PC-3 (cell line): ENCODE data around the gene TP53BP1. TPM values are rescaled to one million over a fixed set of nuclear protein-coding genes. Genes with fewer than 3 reads are reported as not detected.

Experiments
- ATAC-seq: fragments of 200-7000 bp; cut with Tn5 transposase; 2 replicates; pipeline ENCODE4 v1.9.1; 2020; ENCODE audit warnings: mild to moderate bottlenecking, moderate library complexity
- BruUV-seq: library from RNA; stranded (reverse); fragments of 400-500 nt; replicated peaks from 2 replicates; lab custom pipeline; 2021; lab: Mats Ljungman, UMichigan
- CTCF ChIA-PET: fragments of 300-600 bp; sonication (Branson Sonifier 250); formaldehyde crosslinking; loops from one replicate; lab custom pipeline; 2022; ENCODE audit warnings: antibody characterized with exemption; lab: Charles Lee
- POLR2A ChIA-PET: fragments of 300-600 bp; sonication (Branson Sonifier 250); formaldehyde crosslinking; loops from one replicate; lab custom pipeline; 2022; ENCODE audit warnings: antibody characterized with exemption; ENCODE audit not compliant: unreplicated experiment; lab: Charles Lee
- DNase-seq: peaks from one replicate; pipeline ENCODE4 v3.0.0-alpha.2; 2015
- H2AFZ ChIP-seq: fragments of 300-600 bp; sonication (generic); 2 replicates; pipeline ENCODE4 v1.6.0; 2016; ENCODE audit warnings: antibody characterized with exemption, low read length
- H3F3A ChIP-seq: fragments of 300-600 bp; sonication (generic); one replicate; pipeline ENCODE4 v1.6.0; 2017; ENCODE audit warnings: antibody characterized with exemption, low read length, control low read depth, mild to moderate bottlenecking; ENCODE audit not compliant: unreplicated experiment
- H3K27ac ChIP-seq: fragments of 300-600 bp; sonication (generic); 2 replicates; pipeline ENCODE4 v1.5.1; 2016; ENCODE audit warnings: mild to moderate bottlenecking, low read length
- H3K27me3 ChIP-seq: fragments of 300-600 bp; sonication (generic); 2 replicates; pipeline ENCODE4 v1.6.1; 2016; ENCODE audit warnings: low read length, mixed read lengths
- H3K36me3 ChIP-seq: fragments of 300-600 bp; sonication (generic); 2 replicates; pipeline ENCODE4 v1.6.1; 2016; ENCODE audit warnings: low read depth, mixed run types, low read length, mixed read lengths
- H3K4me1 ChIP-seq: fragments of 300-600 bp; sonication (generic); 2 replicates; pipeline ENCODE4 v1.5.1; 2016; ENCODE audit warnings: low read length; ENCODE audit not compliant: insufficient read depth
- H3K4me2 ChIP-seq: fragments of 300-600 bp; sonication (generic); 2 replicates; pipeline ENCODE4 v1.6.0; 2016; ENCODE audit warnings: low read length
- H3K4me3 ChIP-seq: fragments of 300-600 bp; sonication (generic); 2 replicates; pipeline ENCODE4 v1.5.1; 2016; ENCODE audit warnings: mild to moderate bottlenecking, low read length, mixed read lengths
- H3K79me2 ChIP-seq: fragments of 300-600 bp; sonication (generic); 2 replicates; pipeline ENCODE4 v1.6.1; 2017; ENCODE audit warnings: low read length, mixed read lengths
- H3K9ac ChIP-seq: fragments of 300-600 bp; sonication (generic); 2 replicates; pipeline ENCODE4 v1.6.0; 2016; ENCODE audit warnings: mild to moderate bottlenecking, low read length
- H3K9me2 ChIP-seq: fragments of 300-600 bp; sonication (generic); replicated peaks from 2 replicates; pipeline ENCODE4 v1.6.1; 2016; ENCODE audit warnings: mixed run types, low read length, mixed read lengths
- H3K9me3 ChIP-seq: fragments of 300-600 bp; sonication (generic); 2 replicates; pipeline ENCODE4 v1.6.1; 2016; ENCODE audit warnings: low read length, mixed read lengths
- H4K20me1 ChIP-seq: fragments of 300-600 bp; sonication (generic); 2 replicates; pipeline ENCODE4 v1.6.1; 2016; ENCODE audit warnings: low read length, mixed read lengths
- CTCF ChIP-seq: fragments of 300-600 bp; sonication (generic); conservative IDR thresholded peaks from 2 replicates; pipeline ENCODE4 v1.5.1; 2017; ENCODE audit warnings: antibody characterized with exemption, low read depth, mild to moderate bottlenecking, low read length
- EZH2 ChIP-seq: fragments of 300-600 bp; sonication (generic); IDR thresholded peaks from one replicate; pipeline ENCODE4 v1.6.1; 2017; ENCODE audit warnings: antibody characterized with exemption, mild to moderate bottlenecking, low read length; ENCODE audit not compliant: unreplicated experiment
- EZH2phosphoT487 ChIP-seq: fragments of 300-600 bp; sonication (generic); IDR thresholded peaks from 2 replicates; pipeline ENCODE4 v1.6.1; 2018; ENCODE audit warnings: mild to moderate bottlenecking, antibody characterized with exemption, low read length, borderline replicate concordance
- intact Hi-C: fragments of 100-400 bp; cut with micrococcal nuclease; formaldehyde crosslinking; loops from 2 replicates; pipeline ENCODE4 v1.9.0; 2023
- total RNA-seq: library from RNA; depleted of rRNA; stranded (reverse); fragments of >200 nt; gene quantifications from 2 replicates; pipeline ENCODE4 v1.2.3, GENCODE V29; 2014

TP53BP1 gene
- total RNA-seq, 1 experiment from 2014 or later, result 55.7 TPM

- no peaks in the 10 kb centered on the region for H3F3A ChIP-seq
- H3K9ac ChIP-seq, result no peak overlapping the region
- no peaks in the 10 kb centered on the region for H3K9me2 ChIP-seq
- ATAC-seq (no peak), DNase-seq (no peak)
- no TSS peak for BruUV-seq
- no peaks in the 10 kb centered on the region for H3K27me3 ChIP-seq
- peaks cover 31% of the 10 kb centered on the region for H3K36me3 ChIP-seq
- no peak for TF ChIP-seq EZH2phosphoT487
- no peak for TF ChIP-seq EZH2
- no peak for TF ChIP-seq CTCF
- no peak overlapping the region for H3K4me2 ChIP-seq
- H4K20me1 ChIP-seq, result no peaks in the 10 kb centered on the region
- H3K27ac ChIP-seq, result no peak overlapping the region
- H3K4me1 ChIP-seq, result no peaks in the 10 kb centered on the region
- H2AFZ ChIP-seq, result no peak overlapping the region
- ChIA-PET CTCF (interaction anchor here (0.7 kb wide), 1 partner anchor 16 kb away, joined by 3 read pairs; no protein-coding TSS in a partner anchor), POLR2A (interaction anchor here (0.6 kb wide), 1 partner anchor 136 kb away, joined by 4 read pairs; no protein-coding TSS in a partner anchor)
- H3K9me3 ChIP-seq, result no peaks in the 10 kb centered on the region
- intact Hi-C loops, result no loop called here
- H3K79me2 ChIP-seq, result no peaks in the 10 kb centered on the region
- no peak overlapping the region for H3K4me3 ChIP-seq
Observed at GRCh38 chr15:43390723-43391122, 102.2 kb downstream of the TP53BP1 start.

- Histone ChIP-seq H2AFZ (no peak overlapping the region), H3K27ac (no peak overlapping the region), H3K79me2 (no peaks in the 10 kb centered on the region), H3K27me3 (no peaks in the 10 kb centered on the region), H3K4me1 (no peaks in the 10 kb centered on the region), H4K20me1 (no peaks in the 10 kb centered on the region), H3F3A (no peaks in the 10 kb centered on the region), H3K4me3 (no peak overlapping the region), H3K9ac (no peak overlapping the region), H3K9me2 (no peaks in the 10 kb centered on the region), H3K36me3 (peaks cover 62% of the 10 kb centered on the region), H3K9me3 (no peaks in the 10 kb centered on the region), H3K4me2 (no peak overlapping the region)
- BruUV-seq, result no TSS peak
- ChIA-PET CTCF (no interaction called here), POLR2A (no interaction called here)
- intact Hi-C loops, result no loop called here
- TF ChIP-seq CTCF (no peak), EZH2 (no peak), EZH2phosphoT487 (no peak)
- no peak for DNase-seq
- ATAC-seq, result no peak
Observed at GRCh38 chr15:43383070-43383469, 109.9 kb downstream of the TP53BP1 start.

GRCh38 chr15:43382310-43382709 lies 110.6 kb downstream of the TP53BP1 start:
- ATAC-seq (no peak), DNase-seq (no peak)
- BruUV-seq, result no TSS peak
- Histone ChIP-seq H3K27me3 (no peaks in the 10 kb centered on the region), H3K4me2 (no peak overlapping the region), H3K36me3 (peaks cover 59% of the 10 kb centered on the region), H3K9ac (no peak overlapping the region), H3K4me1 (no peaks in the 10 kb centered on the region), H3K79me2 (no peaks in the 10 kb centered on the region), H3K27ac (no peak overlapping the region), H2AFZ (no peak overlapping the region), H4K20me1 (no peaks in the 10 kb centered on the region), H3K4me3 (no peak overlapping the region), H3K9me2 (no peaks in the 10 kb centered on the region), H3K9me3 (no peaks in the 10 kb centered on the region), H3F3A (no peaks in the 10 kb centered on the region)
- intact Hi-C loops, result no loop called here
- CTCF ChIA-PET, result no interaction called here
- TF ChIP-seq EZH2phosphoT487 (no peak), CTCF (no peak), EZH2 (no peak)
- POLR2A ChIA-PET, result interaction anchor here (0.6 kb wide), 1 partner anchor 8 kb away, joined by 3 read pairs; no protein-coding TSS in a partner anchor
